Measurements from ENCODE around the gene IPPK. TPM values are rescaled to one million over a fixed set of nuclear protein-coding genes. Genes with fewer than 3 reads are reported as not detected.

Gene IPPK
- total RNA-seq, 1 experiment from 2014 or later = 15.4 TPM

DNA sequence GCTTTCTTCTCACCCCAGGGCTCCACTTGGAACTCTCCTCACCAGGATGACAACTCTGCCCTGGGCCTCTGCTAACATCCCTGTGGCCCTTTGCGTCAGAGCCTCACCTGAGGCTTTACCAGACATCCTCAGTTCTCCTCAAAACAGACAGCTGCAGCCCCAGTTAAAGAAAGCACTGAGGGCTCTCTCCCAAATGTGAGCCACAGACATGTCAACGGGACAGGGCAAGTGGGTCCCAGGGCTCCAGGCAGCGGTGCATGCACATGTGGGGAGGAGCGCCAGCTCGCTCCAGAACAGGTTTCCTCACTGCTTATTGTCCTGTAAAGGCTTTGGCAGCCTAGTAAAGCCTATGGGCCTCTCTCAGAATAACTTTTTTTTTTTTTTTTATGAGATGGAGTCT, 37.3 kb downstream of the IPPK start:
- Histone ChIP-seq H3K79me2 (ENCODE audit: insufficient read depth, low read length) (no peaks in the 10 kb centered on the region), H3K27ac (ENCODE audit: low read depth, low read length) (no peak overlapping the region), H3K27me3 (ENCODE audit: insufficient read depth, low read length) (no peaks in the 10 kb centered on the region), H4K20me1 (ENCODE audit: insufficient read depth) (no peaks in the 10 kb centered on the region), H3K9me2 (ENCODE audit: insufficient read depth) (no peaks in the 10 kb centered on the region), H3K36me3 (ENCODE audit: control insufficient read depth in 1 of 2, insufficient read depth in 2 of 2, low read length in 2 of 2) (peaks cover 23 to 38% of the 10 kb centered on the region in 2 experiments; a peak in 3 of 4 replicates), H3K4me1 (ENCODE audit: control insufficient read depth in 1 of 2, insufficient read depth in 2 of 2, low read length in 2 of 2) (no peaks in the 10 kb centered on the region), H3K4me2 (ENCODE audit: low read length) (no peak overlapping the region), H2AFZ (ENCODE audit: low read depth, low read length, poor library complexity, severe bottlenecking) (no peak overlapping the region), H3K9me3 (ENCODE audit: control insufficient read depth in 1 of 2, insufficient read depth in 1 of 2, low read depth in 1 of 2, low read length in 2 of 2) (no peaks in the 10 kb centered on the region), H3K4me3 (replicated peaks in 1 of 2; ENCODE audit: low read depth in 1 of 2, low read length in 2 of 2) (no peak overlapping the region), H3K9ac (ENCODE audit: low read length) (no peak overlapping the region)
- TF ChIP-seq, protein P1, sequence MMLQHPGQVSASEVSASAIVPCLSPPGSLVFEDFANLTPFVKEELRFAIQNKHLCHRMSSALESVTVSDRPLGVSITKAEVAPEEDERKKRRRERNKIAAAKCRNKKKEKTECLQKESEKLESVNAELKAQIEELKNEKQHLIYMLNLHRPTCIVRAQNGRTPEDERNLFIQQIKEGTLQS (IDR thresholded peaks at IDR 0.05) = no peak
- TF ChIP-seq CEBPB (IDR thresholded peaks at IDR 0.05; ENCODE audit: low read depth) (no peak), YY1 (IDR thresholded peaks at IDR 0.05; ENCODE audit: extremely low read depth, insufficient replicate concordance, low read depth, low read length) (no peak), CBX3 (IDR thresholded peaks at IDR 0.05; ENCODE audit: low read depth) (no peak), SRF (IDR thresholded peaks at IDR 0.05; ENCODE audit: low read depth) (no peak), ZNF274 (IDR thresholded peaks at IDR 0.05; ENCODE audit: low read depth, low read length) (no peak)
- TF ChIP-seq, protein P2, sequence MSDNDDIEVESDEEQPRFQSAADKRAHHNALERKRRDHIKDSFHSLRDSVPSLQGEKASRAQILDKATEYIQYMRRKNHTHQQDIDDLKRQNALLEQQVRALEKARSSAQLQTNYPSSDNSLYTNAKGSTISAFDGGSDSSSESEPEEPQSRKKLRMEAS (IDR thresholded peaks at IDR 0.05) = no peak
- TF ChIP-seq, protein P3, sequence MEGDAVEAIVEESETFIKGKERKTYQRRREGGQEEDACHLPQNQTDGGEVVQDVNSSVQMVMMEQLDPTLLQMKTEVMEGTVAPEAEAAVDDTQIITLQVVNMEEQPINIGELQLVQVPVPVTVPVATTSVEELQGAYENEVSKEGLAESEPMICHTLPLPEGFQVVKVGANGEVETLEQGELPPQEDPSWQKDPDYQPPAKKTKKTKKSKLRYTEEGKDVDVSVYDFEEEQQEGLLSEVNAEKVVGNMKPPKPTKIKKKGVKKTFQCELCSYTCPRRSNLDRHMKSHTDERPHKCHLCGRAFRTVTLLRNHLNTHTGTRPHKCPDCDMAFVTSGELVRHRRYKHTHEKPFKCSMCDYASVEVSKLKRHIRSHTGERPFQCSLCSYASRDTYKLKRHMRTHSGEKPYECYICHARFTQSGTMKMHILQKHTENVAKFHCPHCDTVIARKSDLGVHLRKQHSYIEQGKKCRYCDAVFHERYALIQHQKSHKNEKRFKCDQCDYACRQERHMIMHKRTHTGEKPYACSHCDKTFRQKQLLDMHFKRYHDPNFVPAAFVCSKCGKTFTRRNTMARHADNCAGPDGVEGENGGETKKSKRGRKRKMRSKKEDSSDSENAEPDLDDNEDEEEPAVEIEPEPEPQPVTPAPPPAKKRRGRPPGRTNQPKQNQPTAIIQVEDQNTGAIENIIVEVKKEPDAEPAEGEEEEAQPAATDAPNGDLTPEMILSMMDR (IDR thresholded peaks at IDR 0.05 in 2 of 3, conservative IDR thresholded peaks at IDR 0.05 in 1 of 3; ENCODE audit: borderline replicate concordance in 1 of 3, insufficient read depth in 1 of 3, low read depth in 2 of 3, low read length in 2 of 3) = no peak
- ChIA-PET CTCF (no interaction called here), RAD21 (ENCODE audit: low non-redundant PET in 1 of 2, low total read pairs in 2 of 2, uncharacterized antibody in 2 of 2, unreplicated experiment in 2 of 2) (no interaction called here), POLR2A (no interaction called here)
- ATAC-seq = no peak
- no peak for DNase-seq (ENCODE audit: low read depth, low spot score)
- intact Hi-C loops (cut with micrococcal nuclease) = no loop called here
- no TSS peak for BruUV-seq (replicated peaks)

Data from HCT116 (cell line).